HG02852 (cell line): Measurements from ENCODE around the gene PDK4.

Experiments used
- ATAC-seq: cut with Tn5 transposase; IDR thresholded peaks from one replicate; pipeline ENCODE4 v1.9.1; 2021; ENCODE audit warnings: mild to moderate bottlenecking, moderate library complexity; ENCODE audit not compliant: unreplicated experiment

PDK4 gene

DNA sequence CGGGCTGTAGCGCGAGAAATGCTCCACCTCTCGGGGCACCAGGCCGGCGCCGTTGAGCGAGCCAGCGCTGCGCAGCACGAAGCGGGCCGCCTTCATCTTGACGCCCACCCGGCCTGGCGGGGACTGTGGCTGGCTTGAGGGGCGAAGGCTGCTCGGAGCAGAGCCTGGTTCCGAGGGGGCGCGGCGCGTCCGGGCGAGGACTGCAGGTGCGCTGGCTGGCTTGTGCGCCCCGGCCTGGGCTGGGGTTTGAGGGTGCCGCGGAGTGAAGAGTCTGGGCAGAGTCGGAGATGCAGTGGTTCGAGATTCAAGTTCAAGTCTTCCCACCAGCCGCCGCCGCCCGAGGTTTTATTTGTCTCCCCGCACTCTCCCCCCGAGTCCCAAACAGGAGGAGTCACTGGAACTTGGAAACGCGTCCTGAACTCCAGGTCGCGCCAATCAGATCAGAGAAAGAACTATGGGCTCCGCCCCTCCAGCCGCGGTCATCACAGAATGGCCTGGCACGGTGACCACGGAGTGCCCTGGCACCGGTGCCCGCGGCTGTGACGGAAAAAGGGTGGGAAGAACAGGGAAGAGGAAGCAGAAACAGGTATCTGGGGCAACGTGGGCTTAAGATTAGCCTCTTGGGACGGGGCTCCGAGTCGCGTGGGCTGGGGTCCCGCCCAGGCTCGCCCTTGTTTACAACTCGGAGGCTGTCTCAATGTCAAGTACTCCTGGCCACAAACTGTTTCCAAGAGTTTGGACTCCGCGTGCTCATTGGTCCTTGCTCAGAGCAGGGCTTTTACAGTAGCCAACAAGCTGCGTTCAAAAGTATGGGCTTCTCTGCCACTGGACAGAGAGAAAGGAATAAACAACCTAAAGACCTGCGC lies at the start of gene PDK4:
PDK4 (minus strand) TSS at position 319 of the 866 bp plus-strand sequence; CDS start at position 96, 223 bp downstream.
- no peak for ATAC-seq

GRCh38 chr7:95642173-95642572 lies 45.9 kb upstream of the PDK4 start:
- no peak for ATAC-seq

DNA sequence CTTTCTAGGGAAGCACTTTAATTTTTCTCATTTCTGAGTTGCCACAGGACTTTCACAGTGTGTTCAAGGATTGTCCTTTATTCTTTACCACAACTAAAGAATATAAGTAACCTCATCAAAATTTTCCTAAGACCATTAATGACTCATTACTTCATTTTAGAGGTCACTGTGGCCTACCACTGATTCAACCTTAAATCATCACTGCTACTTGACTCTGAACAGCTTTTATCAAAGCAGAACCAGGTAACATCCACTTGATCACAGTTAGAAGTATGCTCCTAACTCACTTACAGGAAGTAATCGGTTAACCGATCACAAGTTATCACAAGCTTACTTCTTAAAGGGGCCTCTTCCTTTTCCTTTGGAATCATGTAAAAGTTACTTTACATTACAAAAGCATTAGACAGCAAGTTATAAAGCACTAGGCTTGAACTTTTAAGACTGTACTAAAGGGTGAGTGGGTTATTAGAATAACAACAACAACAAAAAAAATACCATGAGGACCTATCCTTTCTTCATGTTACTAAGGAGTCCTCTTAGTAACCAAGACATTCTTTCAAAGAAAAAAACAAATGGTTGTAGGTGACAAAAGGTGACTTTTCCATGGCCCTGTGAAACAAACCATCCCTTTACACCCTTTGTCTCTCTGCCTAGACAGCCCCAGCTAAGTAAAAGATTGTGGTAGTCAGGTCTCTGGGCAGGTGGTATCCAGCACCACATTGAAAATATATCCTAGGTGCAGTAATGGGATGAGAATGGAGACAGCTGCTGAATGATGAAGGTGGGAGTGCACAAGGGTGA lies 40.0 kb upstream of the PDK4 start:
- no peak for ATAC-seq

- ATAC-seq: no peak
Observed at GRCh38 chr7:95632609-95633008, 36.3 kb upstream of the PDK4 start.

DNA sequence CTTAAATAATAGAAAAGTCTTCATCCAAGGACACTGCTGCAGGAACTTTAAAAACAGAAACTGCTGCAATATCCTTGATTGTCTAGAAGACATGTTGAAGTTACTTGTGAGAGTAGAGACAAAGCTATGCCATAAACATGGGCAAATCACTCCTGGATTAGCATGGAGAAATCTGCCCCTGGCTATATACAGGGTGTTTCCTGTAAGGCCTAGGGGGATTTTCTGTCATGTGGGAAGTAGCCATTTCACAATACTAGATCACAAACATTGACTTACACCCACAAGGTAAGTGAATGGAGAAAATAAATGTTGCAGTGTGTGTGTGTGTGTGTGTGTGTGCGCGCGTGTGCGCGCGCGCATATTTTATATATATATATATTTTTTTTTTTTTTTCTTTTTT lies 35.2 kb upstream of the PDK4 start:
- ATAC-seq: no peak

GRCh38 chr7:95630702-95631458 lies 34.6 kb upstream of the PDK4 start:
- ATAC-seq: no peak

GRCh38 chr7:95628831-95629439 lies 32.6 kb upstream of the PDK4 start:
- ATAC-seq: no peak

DNA sequence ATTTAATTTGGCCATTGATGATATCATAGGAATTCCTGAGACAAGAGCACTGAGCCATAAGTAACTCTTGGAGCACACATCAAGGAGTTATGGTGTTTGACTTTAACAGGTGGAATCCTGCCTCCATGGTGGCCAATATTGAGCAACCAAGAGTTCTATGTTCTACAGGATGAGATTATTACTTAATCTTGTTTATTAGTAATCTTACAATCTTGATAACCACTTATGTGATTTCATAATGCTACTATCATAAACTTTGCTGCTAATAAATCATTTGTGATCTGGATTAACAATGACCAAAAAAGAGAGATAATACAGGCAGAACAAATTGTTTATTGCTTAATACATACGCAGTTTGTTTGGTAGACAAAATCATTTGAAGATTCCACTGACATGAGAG lies 27.5 kb upstream of the PDK4 start:
- no peak for ATAC-seq

DNA sequence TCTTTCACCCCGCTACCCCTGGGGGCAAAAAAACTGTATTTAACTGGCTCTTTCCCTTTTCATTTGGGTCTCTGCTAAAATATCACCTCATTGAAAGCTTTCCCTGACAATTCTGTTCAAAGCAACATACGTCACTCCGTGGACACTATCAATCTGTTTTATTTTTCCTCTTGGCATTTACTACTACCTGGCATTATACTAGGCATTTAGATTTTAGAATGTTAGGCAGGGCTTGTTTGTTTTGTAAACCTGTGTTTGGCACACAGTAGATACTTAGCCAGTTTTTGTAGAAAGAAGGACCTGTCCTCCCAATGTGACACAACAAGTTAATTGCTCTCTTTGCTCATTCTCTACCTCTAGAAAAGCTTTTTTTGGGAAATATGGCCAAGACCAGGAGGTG lies 26.5 kb upstream of the PDK4 start:
- no peak for ATAC-seq

DNA sequence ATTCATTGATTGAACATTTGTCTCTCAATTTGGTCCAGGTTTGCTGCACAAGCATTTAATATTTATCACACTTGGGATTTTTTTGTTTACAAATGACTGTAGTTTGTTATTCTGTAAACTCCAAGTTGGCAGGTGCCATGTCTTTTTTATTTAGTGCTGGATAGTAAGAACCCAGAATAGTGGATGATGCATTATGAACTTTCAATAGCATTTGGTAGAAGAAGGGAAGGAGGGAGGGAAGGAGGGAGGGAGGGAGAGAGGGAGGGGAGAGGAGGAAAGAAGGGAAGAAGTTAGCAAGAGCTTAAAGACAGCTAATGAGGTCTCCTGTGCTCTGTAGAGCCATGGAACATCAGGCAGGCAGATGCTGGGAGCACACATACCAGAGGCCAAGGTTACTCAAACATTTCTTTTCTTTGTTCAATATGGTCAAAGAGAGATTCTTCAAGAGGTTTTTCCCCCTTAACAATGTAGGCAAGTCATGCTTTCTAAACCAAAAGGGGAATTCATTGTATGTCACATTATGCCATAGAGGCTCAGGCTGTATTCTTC lies 25.8 kb upstream of the PDK4 start:
- ATAC-seq: no peak

GRCh38 chr7:95621404-95621803 lies 25.1 kb upstream of the PDK4 start:
- ATAC-seq: no peak

DNA sequence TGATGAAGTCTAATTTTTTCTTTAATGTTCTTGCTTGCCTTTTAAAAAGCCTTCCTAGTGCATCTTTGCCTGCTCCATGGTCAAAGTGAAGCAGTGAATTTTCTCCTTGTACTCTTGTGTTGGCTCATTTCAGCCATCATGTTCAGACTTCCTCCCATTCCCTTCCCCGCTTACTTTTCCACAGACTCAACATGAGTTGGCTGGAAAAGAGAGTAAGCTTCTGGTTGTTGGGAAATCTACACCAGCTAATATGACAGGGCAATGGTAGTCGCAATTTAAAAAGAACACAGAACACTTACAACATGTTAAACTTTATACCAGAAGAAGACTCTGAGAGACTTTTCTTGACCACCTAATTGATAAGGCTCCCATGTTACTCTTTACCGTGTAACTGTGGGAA lies 24.3 kb upstream of the PDK4 start:
- no peak for ATAC-seq

DNA sequence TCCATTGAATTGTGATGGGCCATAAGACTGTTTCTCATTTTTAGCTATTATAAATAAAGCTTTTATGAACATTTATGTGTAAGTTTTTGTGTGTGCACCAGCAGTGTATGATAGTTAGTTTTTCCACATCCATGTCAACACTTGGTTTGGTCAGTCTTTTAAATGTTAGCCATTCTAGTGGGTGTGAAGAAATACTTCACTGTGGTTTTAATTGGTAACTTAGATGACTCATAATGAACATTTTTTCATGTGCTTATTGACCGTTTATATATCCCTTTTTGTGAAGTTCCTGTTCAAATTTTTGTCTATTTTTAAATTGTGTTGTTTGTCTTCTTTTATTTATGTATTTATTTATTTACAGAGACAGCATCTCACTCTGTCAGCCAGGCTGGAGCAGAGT lies 23.6 kb upstream of the PDK4 start:
- ATAC-seq: no peak

DNA sequence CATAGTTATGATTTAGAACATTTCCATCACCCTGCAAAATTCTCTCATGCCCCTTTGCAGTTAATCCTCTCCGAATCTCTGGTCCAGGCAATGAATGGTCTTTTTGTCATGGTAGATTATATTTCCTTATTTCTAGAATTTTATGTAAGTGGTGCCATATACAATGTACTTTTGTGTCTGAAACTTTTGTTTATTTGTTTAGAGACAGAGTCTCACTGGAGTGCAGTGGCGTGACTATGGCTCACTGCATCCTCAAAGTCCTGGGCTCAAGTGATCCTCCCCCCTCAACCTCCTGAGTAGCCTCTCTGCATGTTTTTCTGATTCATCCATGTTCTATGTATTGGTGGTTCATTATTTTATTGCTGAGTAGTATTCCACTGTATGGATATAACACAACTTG lies 23.2 kb upstream of the PDK4 start:
- ATAC-seq: no peak

- no peak for ATAC-seq
Observed at GRCh38 chr7:95614442-95614940, 18.2 kb upstream of the PDK4 start.

DNA sequence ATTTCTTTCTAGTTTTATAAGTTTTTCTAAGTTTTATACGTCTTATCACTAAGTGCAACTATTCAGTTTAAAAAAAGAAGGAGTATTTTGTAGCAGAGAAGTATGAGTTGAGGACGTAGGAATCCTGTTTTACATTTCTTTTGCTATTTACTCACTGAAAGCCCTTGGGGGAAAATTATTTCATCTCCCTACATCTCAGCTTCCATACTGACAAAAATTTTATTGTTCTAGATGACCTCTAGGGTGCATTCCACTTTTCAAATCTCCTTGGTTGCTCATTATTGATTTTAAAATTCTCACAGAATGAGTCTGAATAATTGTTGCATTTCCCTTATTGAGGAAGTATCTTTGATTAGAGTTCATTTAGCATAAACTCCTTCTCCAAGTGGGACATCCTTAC lies 14.9 kb upstream of the PDK4 start:
- no peak for ATAC-seq

DNA sequence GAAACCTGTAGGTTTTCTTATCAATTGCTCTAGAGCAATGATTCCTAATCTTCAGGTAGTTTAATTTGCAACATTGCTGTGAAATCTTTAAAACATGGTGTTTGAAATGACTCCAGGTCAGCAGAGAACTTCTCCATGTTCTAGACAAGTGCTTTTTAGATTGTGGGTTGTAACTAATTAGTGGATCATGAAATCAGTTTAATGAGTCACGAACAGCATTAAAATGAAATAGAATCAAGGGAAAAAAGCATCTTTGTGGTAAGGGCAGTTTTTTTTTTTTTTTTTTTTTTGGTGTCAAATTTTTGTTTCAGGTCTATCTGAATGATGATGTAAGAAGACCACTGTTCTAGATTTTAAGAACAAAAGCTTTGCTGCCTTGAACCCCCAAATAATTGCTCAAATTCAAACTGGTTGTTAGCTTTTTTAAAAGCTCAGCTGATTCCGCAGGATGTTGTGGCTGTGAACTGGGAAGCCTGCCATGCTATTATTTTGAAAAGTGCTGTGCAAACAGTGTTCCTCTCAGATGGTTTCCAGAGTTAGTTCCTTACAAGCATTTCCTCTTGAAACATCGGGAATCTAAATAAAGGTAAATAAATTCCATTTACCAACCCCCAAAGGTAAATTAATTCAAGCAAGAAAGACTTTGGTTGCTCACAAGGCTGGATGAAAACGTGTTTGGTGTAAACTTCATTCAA lies 13.1 kb upstream of the PDK4 start:
- no peak for ATAC-seq

DNA sequence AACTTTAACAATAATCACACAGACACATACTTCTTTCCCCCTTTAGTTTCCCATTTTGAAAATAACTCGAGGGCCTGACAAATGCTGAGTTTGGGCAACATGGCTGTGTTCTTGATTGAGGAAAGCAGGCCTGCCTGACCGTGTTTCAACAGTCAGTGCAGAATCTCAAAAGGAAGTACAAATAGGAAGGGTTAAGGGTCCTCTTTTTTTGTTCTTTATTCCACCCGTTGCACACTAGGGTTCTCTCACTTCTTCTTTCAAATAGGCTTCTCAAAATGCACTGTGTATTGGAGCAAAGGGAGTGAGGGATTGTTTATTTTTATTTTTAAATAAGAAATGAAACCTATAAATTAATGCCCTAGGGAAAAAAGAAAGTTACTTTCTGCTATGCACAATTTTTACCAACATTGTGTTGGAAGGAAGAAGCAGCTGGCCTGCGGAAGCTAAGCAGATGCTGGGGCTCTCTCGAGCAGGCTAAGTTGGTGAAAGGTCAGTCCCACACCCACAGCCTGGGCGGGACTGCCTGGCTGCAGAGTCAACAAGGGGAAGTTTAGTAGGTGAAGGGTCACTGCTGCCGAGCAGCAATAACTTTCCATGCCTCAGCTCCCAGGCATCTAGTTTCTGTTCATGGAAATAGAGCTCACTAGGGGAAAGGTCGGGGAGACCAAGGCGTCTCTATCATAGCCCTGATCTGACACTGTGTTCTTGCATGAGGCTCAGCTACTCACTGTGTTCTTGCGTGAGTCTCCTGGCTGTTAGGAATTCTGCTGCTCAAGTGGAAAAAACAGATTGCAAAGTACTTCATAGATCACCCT lies 12.2 kb upstream of the PDK4 start:
- peak; percentile 98 for ATAC-seq

- no peak for ATAC-seq
Observed at GRCh38 chr7:95607561-95607960, 11.2 kb upstream of the PDK4 start.
